ENCODE results near the gene GALE. TPM values are rescaled to one million over a fixed set of nuclear protein-coding genes. Genes with fewer than 3 reads are reported as not detected.

The GALE gene
- total and polyA plus RNA-seq, 2 of the 13 experiments (the other 11 are each of a cell fraction or from before 2014, with no cell fraction given) = 85.2 to 88.4 TPM

DNA sequence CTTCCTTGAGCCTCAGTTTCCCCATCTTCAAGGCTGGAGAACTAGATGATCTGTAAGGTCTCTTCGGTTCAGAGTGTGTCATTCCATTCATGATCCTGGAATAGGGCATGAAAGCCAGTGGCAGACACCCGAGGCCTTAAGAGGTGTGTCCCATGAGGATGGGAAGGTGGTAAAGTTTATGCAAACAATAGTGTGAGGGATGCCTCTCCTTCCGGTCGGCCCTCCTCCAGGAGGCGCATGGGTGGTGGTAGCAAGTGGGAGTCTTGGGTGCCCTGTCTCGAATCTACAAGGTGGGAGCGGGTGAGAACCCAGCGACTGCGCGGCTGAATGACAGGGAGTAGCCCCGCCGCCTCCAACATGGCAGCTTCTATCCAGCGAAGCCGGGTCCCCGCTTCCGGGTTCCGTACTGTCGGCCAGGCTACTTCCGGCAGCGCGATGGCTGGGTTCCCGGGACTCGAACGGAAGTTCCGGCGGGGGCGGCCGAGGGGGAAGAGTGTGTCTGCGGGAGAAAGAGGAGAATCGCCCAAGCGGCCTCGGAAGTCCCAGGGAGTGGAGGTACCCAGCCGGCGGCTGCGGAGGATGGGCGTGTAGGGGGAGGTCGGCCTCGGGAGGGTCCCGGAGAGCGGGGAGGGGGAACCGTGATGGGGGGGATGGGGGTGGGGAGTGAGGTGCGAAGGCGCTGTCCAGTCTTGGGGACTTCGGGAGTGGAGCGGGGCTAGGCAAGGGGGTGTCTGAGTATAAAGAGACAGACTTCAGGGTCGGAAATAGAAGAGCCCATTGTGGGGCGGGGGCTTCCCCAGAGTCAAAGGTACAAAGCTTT lies 9.6 kb downstream of the GALE start, which contains the start of gene LYPLA2 (continued):
- TF ChIP-seq HES4 (CRISPR knock-in tag; IDR thresholded peaks at IDR 0.05; ENCODE audit: borderline replicate concordance) (no peak), DMAP1 (CRISPR knock-in tag; IDR thresholded peaks at IDR 0.05) (peak; percentile 29; the same call in 1 of the 2 replicates), RORA (CRISPR knock-in tag; IDR thresholded peaks at IDR 0.05) (no peak), ZNF747 (CRISPR knock-in tag; IDR thresholded peaks at IDR 0.05; ENCODE audit: borderline replicate concordance) (no peak), ZFP90 (CRISPR knock-in tag; IDR thresholded peaks at IDR 0.05; ENCODE audit: borderline replicate concordance) (0 out of 2 replicates have a peak, but pooled peaks have one; percentile 46), HOXA9 (CRISPR knock-in tag; IDR thresholded peaks at IDR 0.05; ENCODE audit: borderline replicate concordance) (no peak), ZBTB26 (CRISPR knock-in tag; IDR thresholded peaks at IDR 0.05; ENCODE audit: borderline replicate concordance) (no peak), ZNF589 (CRISPR knock-in tag; conservative IDR thresholded peaks at IDR 0.05) (no peak), SRF (IDR thresholded peaks at IDR 0.05; ENCODE audit: low read depth, low read length) (no peak), NR2C2 (CRISPR knock-in tag; IDR thresholded peaks at IDR 0.05; ENCODE audit: borderline replicate concordance) (0 out of 2 replicates have a peak, but pooled peaks have one; percentile 77), KAT8 (CRISPR knock-in tag; IDR thresholded peaks at IDR 0.05) (peak; percentile 92), FOXK1 (CRISPR knock-in tag; IDR thresholded peaks at IDR 0.05; ENCODE audit: borderline replicate concordance, low read depth) (no peak), ZNF564 (CRISPR knock-in tag; IDR thresholded peaks at IDR 0.05) (no peak), ZNF652 (CRISPR knock-in tag; IDR thresholded peaks at IDR 0.05; ENCODE audit: borderline replicate concordance, low read depth) (no peak), NCOA1 (CRISPR knock-in tag; IDR thresholded peaks at IDR 0.05) (peak; percentile 63; the same call in 1 of the 2 replicates), ZBTB46 (CRISPR knock-in tag; IDR thresholded peaks at IDR 0.05; ENCODE audit: borderline replicate concordance) (no peak), NKX3-1 (CRISPR knock-in tag; IDR thresholded peaks at IDR 0.05) (no peak), ZNF296 (CRISPR knock-in tag; conservative IDR thresholded peaks at IDR 0.05) (no peak), POLR2AphosphoS5 (IDR thresholded peaks at IDR 0.05; ENCODE audit: low read depth, low read length) (peak; percentile 75), NR2F1 (CRISPR knock-in tag; IDR thresholded peaks at IDR 0.05) (no peak)
- TF ChIP-seq, protein P1, sequence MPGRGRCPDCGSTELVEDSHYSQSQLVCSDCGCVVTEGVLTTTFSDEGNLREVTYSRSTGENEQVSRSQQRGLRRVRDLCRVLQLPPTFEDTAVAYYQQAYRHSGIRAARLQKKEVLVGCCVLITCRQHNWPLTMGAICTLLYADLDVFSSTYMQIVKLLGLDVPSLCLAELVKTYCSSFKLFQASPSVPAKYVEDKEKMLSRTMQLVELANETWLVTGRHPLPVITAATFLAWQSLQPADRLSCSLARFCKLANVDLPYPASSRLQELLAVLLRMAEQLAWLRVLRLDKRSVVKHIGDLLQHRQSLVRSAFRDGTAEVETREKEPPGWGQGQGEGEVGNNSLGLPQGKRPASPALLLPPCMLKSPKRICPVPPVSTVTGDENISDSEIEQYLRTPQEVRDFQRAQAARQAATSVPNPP (CRISPR knock-in tag; IDR thresholded peaks at IDR 0.05) = no peak
